PC-9 (cell line): ENCODE results near the gene CFAP251. TPM values are rescaled to one million over a fixed set of nuclear protein-coding genes. Genes with fewer than 3 reads are reported as not detected.

Experiments used
- BruUV-seq: library from RNA; stranded (reverse); fragments of 400-500 nt; replicated peaks from 2 replicates; lab custom pipeline; 2021; lab: Mats Ljungman, UMichigan
- CTCF ChIA-PET: fragments of 300-600 bp; sonication (Branson Sonifier 250); formaldehyde crosslinking; loops from one replicate; lab custom pipeline; 2022; ENCODE audit warnings: antibody characterized with exemption; lab: Charles Lee
- POLR2A ChIA-PET: fragments of 300-600 bp; sonication (Branson Sonifier 250); formaldehyde crosslinking; loops from one replicate; lab custom pipeline; 2022; ENCODE audit warnings: antibody characterized with exemption; ENCODE audit not compliant: unreplicated experiment; lab: Charles Lee
- DNase-seq, 2 experiments: peaks; one replicate each; pipeline versions ENCODE4 v3.0.0 to v3.0.0-alpha.2; 2015 to 2022; ENCODE audit warnings: mixed read lengths in 1 of 2
- H2AFZ ChIP-seq: fragments of 200-600 bp; sonication (generic); 2 replicates; pipeline ENCODE4 v1.8.1; 2017; ENCODE audit warnings: antibody characterized with exemption
- H3F3A ChIP-seq: fragments of 200-600 bp; sonication (generic); 2 replicates; pipeline ENCODE4 v1.8.1; 2017; ENCODE audit warnings: antibody characterized with exemption, mild to moderate bottlenecking, low read depth; ENCODE audit not compliant: insufficient read depth
- H3K27ac ChIP-seq: fragments of 200-600 bp; sonication (generic); 2 replicates; pipeline ENCODE4 v1.6.1; 2016; ENCODE audit warnings: mixed run types
- H3K27me3 ChIP-seq: fragments of 200-600 bp; sonication (generic); 2 replicates; pipeline ENCODE4 v1.6.1; 2016; ENCODE audit warnings: low read depth, mixed run types; ENCODE audit not compliant: insufficient read depth
- H3K36me3 ChIP-seq: fragments of 200-600 bp; sonication (generic); 2 replicates; pipeline ENCODE4 v1.6.1; 2016; ENCODE audit warnings: low read depth, mixed run types
- H3K4me1 ChIP-seq: fragments of 200-600 bp; sonication (generic); replicated peaks from 2 replicates; pipeline ENCODE4 v1.6.1; 2016; ENCODE audit warnings: mixed run types; ENCODE audit not compliant: insufficient read depth
- H3K4me2 ChIP-seq: fragments of 200-600 bp; sonication (generic); 2 replicates; pipeline ENCODE4 v1.6.1; 2017; ENCODE audit warnings: mixed run types
- H3K4me3 ChIP-seq: fragments of 200-600 bp; sonication (generic); 2 replicates; pipeline ENCODE4 v1.6.1; 2016; ENCODE audit warnings: mixed run types
- H3K79me2 ChIP-seq: fragments of 200-600 bp; sonication (generic); 2 replicates; pipeline ENCODE4 v1.6.1; 2017; ENCODE audit warnings: low read depth, mixed run types
- H3K9me2 ChIP-seq: fragments of 200-600 bp; sonication (generic); 2 replicates; pipeline ENCODE4 v1.8.1; 2017; ENCODE audit warnings: mild to moderate bottlenecking; ENCODE audit not compliant: insufficient read depth
- H3K9me3 ChIP-seq: fragments of 200-600 bp; sonication (generic); 2 replicates; pipeline ENCODE4 v1.8.1; 2016; ENCODE audit warnings: low read depth; ENCODE audit not compliant: insufficient read depth
- H4K20me1 ChIP-seq: fragments of 200-600 bp; sonication (generic); 2 replicates; pipeline ENCODE4 v1.8.1; 2017; ENCODE audit not compliant: insufficient read depth
- CTCF ChIP-seq: fragments of 200-600 bp; sonication (generic); conservative IDR thresholded peaks from 2 replicates; pipeline ENCODE4 v1.6.1; 2017; ENCODE audit warnings: mixed run types, antibody characterized with exemption, mild to moderate bottlenecking, moderate library complexity
- EZH2 ChIP-seq: fragments of 200-600 bp; sonication (generic); IDR thresholded peaks from 2 replicates; pipeline ENCODE4 v1.8.0; 2017; ENCODE audit warnings: antibody characterized with exemption, low read depth
- intact Hi-C: fragments of 100-400 bp; cut with micrococcal nuclease; formaldehyde crosslinking; loops from one replicate; pipeline ENCODE4 v1.10.0; 2022; ENCODE audit not compliant: unreplicated experiment
- total RNA-seq: library from RNA; stranded (reverse); gene quantifications from 2 replicates; pipeline ENCODE4 v1.2.3, GENCODE V29; 2021

The CFAP251 gene
- total RNA-seq, 1 experiment from 2014 or later, result 4.3 TPM

GRCh38 chr12:121937654-121938053, 19.3 kb downstream of the CFAP251 start:
- Histone ChIP-seq H3F3A (no peaks in the 10 kb centered on the region), H3K79me2 (no peaks in the 10 kb centered on the region), H3K36me3 (no peaks in the 10 kb centered on the region), H4K20me1 (no peaks in the 10 kb centered on the region), H3K9me2 (no peaks in the 10 kb centered on the region), H2AFZ (no peak overlapping the region), H3K4me2 (no peak overlapping the region), H3K4me3 (no peak overlapping the region), H3K9me3 (no peaks in the 10 kb centered on the region), H3K27ac (no peak overlapping the region), H3K4me1 (no peaks in the 10 kb centered on the region), H3K27me3 (no peaks in the 10 kb centered on the region)
- no peak for TF ChIP-seq EZH2
- TF ChIP-seq CTCF, result no peak
- intact Hi-C loops, result no loop called here
- no peak for DNase-seq
- BruUV-seq, result no TSS peak
- ChIA-PET POLR2A (no interaction called here), CTCF (no interaction called here)

GRCh38 chr12:121939186-121939585, 20.8 kb downstream of the CFAP251 start:
- POLR2A ChIA-PET, result no interaction called here
- TF ChIP-seq EZH2 (no peak), CTCF (no peak)
- CTCF ChIA-PET, result no interaction called here
- Histone ChIP-seq H3K27ac (no peak overlapping the region), H3K4me3 (no peak overlapping the region), H3K9me3 (no peaks in the 10 kb centered on the region), H2AFZ (no peak overlapping the region), H3K4me1 (no peaks in the 10 kb centered on the region), H3K79me2 (no peaks in the 10 kb centered on the region), H3K9me2 (no peaks in the 10 kb centered on the region), H3K27me3 (no peaks in the 10 kb centered on the region), H3K36me3 (no peaks in the 10 kb centered on the region), H3K4me2 (no peak overlapping the region), H3F3A (no peaks in the 10 kb centered on the region), H4K20me1 (no peaks in the 10 kb centered on the region)
- DNase-seq, result no peak
- intact Hi-C loops, result no loop called here
- no TSS peak for BruUV-seq

- BruUV-seq, result no TSS peak
- Histone ChIP-seq H4K20me1 (no peaks in the 10 kb centered on the region), H3K9me3 (no peaks in the 10 kb centered on the region), H3K4me2 (no peak overlapping the region), H3K27me3 (no peaks in the 10 kb centered on the region), H3K36me3 (no peaks in the 10 kb centered on the region), H3F3A (no peaks in the 10 kb centered on the region), H3K27ac (no peak overlapping the region), H3K9me2 (no peaks in the 10 kb centered on the region), H2AFZ (no peak overlapping the region), H3K4me3 (no peak overlapping the region), H3K79me2 (no peaks in the 10 kb centered on the region), H3K4me1 (no peaks in the 10 kb centered on the region)
- TF ChIP-seq CTCF (no peak), EZH2 (no peak)
- POLR2A ChIA-PET, result no interaction called here
- no peak for DNase-seq
- intact Hi-C loops, result no loop called here
- CTCF ChIA-PET, result no interaction called here
Measured at GRCh38 chr12:121939992-121940766, 21.8 kb downstream of the CFAP251 start.
